A549 (cell line): Measurements from ENCODE around the gene PODN. TPM values are rescaled to one million over a fixed set of nuclear protein-coding genes. Genes with fewer than 3 reads are reported as not detected.

Experiments
- ATAC-seq, 2 experiments: fragments of 200-7000 bp in 1 of 2; fragments of >200 bp in 1 of 2; cut with Nextera tagmentation in 1 of 2; cut with Tn5 transposase in 1 of 2; 3 replicates each; pipeline versions ENCODE4 v1.8.0 to v1.9.1; 2018 to 2020; ENCODE audit warnings: mild to moderate bottlenecking in 1 of 2, moderate library complexity in 1 of 2
- CTCF ChIA-PET: fragments of 300-600 bp; sonication (Branson Sonifier 250); formaldehyde crosslinking; extraction: SDS; loops from one replicate; lab custom pipeline; 2021; ENCODE audit warnings: antibody characterized with exemption, inconsistent platforms; lab: Yijun Ruan, JAX
- POLR2A ChIA-PET: fragments of 350-600 bp; formaldehyde crosslinking; extraction: SDS; loops from one replicate; lab custom pipeline; 2021; ENCODE audit warnings: antibody characterized with exemption, inconsistent platforms; lab: Yijun Ruan, JAX
- DNase-seq, 2 experiments: peaks; one replicate each; pipeline versions ENCODE4 v3.0.0 to v3.0.0-alpha.2; 2011 to 2016; ENCODE audit warnings: low read depth in 1 of 2, low spot score in 1 of 2
- FAIRE-seq: peaks from 2 replicates; lab custom pipeline; 2011; peaks lifted over from hg19 to GRCh38; lab: Jason Lieb, UNC
- H3K27ac ChIP-seq, 2 experiments: fragments of >200 bp; sonication (Bioruptor Twin); formaldehyde crosslinking; 3 replicates each; pipeline ENCODE4 v1.5.1; 2016 to 2017
- H3K4me1 ChIP-seq: fragments of >200 bp; sonication (Bioruptor Twin); formaldehyde crosslinking; 3 replicates; pipeline ENCODE4 v1.6.1; 2016
- H3K4me2 ChIP-seq: fragments of >200 bp; sonication (Bioruptor Twin); formaldehyde crosslinking; 3 replicates; pipeline ENCODE4 v1.6.1; 2016
- H3K4me3 ChIP-seq: fragments of >200 bp; sonication (Bioruptor Twin); formaldehyde crosslinking; 3 replicates; pipeline ENCODE4 v1.5.1; 2016
- H3K9me3 ChIP-seq: fragments of >200 bp; sonication (Bioruptor Twin); formaldehyde crosslinking; 3 replicates; pipeline ENCODE4 v1.6.1; 2016
- CEBPB ChIP-seq, 2 experiments: fragments of >200 bp in 1 of 2; sonication (Bioruptor Twin) in 1 of 2; formaldehyde crosslinking in 1 of 2; IDR thresholded peaks; 2 replicates each; pipeline ENCODE4 v1.6.1; 2012 to 2016
- CHD4 ChIP-seq: fragments of 200-600 bp; sonication (generic); IDR thresholded peaks from 2 replicates; pipeline ENCODE4 v1.6.1; 2016; ENCODE audit warnings: antibody characterized with exemption, mild to moderate bottlenecking, borderline replicate concordance
- CTCF ChIP-seq: fragments of >200 bp; sonication (Bioruptor Twin); formaldehyde crosslinking; IDR thresholded peaks from 3 replicates; pipeline ENCODE4 v1.5.1; 2016
- EHMT2 ChIP-seq: fragments of 200-600 bp; sonication (generic); IDR thresholded peaks from 2 replicates; pipeline ENCODE4 v1.6.1; 2016; ENCODE audit warnings: antibody characterized with exemption, low read depth, mild to moderate bottlenecking, moderate library complexity
- ELK1 ChIP-seq: fragments of 150-350 bp; IDR thresholded peaks from 2 replicates; pipeline ENCODE4 v1.6.1; 2014; ENCODE audit warnings: low read depth, mild to moderate bottlenecking, low read length
- EP300 ChIP-seq, 2 experiments: fragments of >200 bp; sonication (Bioruptor Twin); formaldehyde crosslinking; IDR thresholded peaks; 2 replicates in 1 of 2; 3 replicates in 1 of 2; pipeline ENCODE4 v1.6.1; 2016 to 2017
- ESRRA ChIP-seq: fragments of 150-350 bp; IDR thresholded peaks from 2 replicates; pipeline ENCODE4 v1.6.1; 2014; ENCODE audit warnings: mild to moderate bottlenecking, low read length, borderline replicate concordance
- HDAC2 ChIP-seq: fragments of 200-600 bp; sonication (generic); IDR thresholded peaks from 2 replicates; pipeline ENCODE4 v1.6.1; 2016
- HOXB13 ChIP-seq: fragments of 250-450 bp; sonication (Bioruptor Pico); IDR thresholded peaks from 2 replicates; pipeline ENCODE4 v1.5.0; 2020; ENCODE audit warnings: low read depth, mild to moderate bottlenecking, moderate library complexity
- HOXB5 ChIP-seq: fragments of 250-450 bp; sonication (Bioruptor Pico); IDR thresholded peaks from 2 replicates; pipeline ENCODE4 v1.5.0; 2020; ENCODE audit warnings: mild to moderate bottlenecking, moderate library complexity
- JUNB ChIP-seq: fragments of >200 bp; sonication (Bioruptor Twin); formaldehyde crosslinking; IDR thresholded peaks from 2 replicates; pipeline ENCODE4 v1.6.1; 2016
- KDM5A ChIP-seq: fragments of 200-600 bp; sonication (generic); IDR thresholded peaks from 2 replicates; pipeline ENCODE4 v1.6.1; 2016; ENCODE audit warnings: antibody characterized with exemption, mild to moderate bottlenecking
- MAZ ChIP-seq: fragments of 150-350 bp; IDR thresholded peaks from 2 replicates; pipeline ENCODE4 v1.6.1; 2014; ENCODE audit warnings: antibody characterized with exemption, low read depth, low read length, borderline replicate concordance
- NPAS2 ChIP-seq: fragments of 250-450 bp; sonication (Bioruptor Pico); IDR thresholded peaks from 2 replicates; pipeline ENCODE4 v1.8.0; 2022; ENCODE audit warnings: mild to moderate bottlenecking, moderate library complexity, borderline replicate concordance
- NR3C1 ChIP-seq: fragments of >200 bp; sonication (Bioruptor Twin); formaldehyde crosslinking; IDR thresholded peaks from 3 replicates; pipeline ENCODE4 v1.6.1; 2017
- POLR2A ChIP-seq: IDR thresholded peaks from 2 replicates; pipeline ENCODE4 v1.6.1; 2012; ENCODE audit warnings: mild to moderate bottlenecking, low read length
- RCOR1 ChIP-seq: fragments of 150-350 bp; IDR thresholded peaks from 2 replicates; pipeline ENCODE4 v1.6.1; 2014; ENCODE audit warnings: antibody characterized with exemption, low read length, low read depth
- REST ChIP-seq: fragments of 200-600 bp; sonication (generic); IDR thresholded peaks from 2 replicates; pipeline ENCODE4 v1.6.1; 2016; ENCODE audit warnings: antibody characterized with exemption, mild to moderate bottlenecking, moderate library complexity
- RNF2 ChIP-seq: fragments of 200-600 bp; sonication (generic); IDR thresholded peaks from 2 replicates; pipeline ENCODE4 v1.6.1; 2016; ENCODE audit warnings: low read depth, mild to moderate bottlenecking, antibody characterized with exemption, moderate library complexity, borderline replicate concordance
- SMC3 ChIP-seq: fragments of >200 bp; sonication (Bioruptor Twin); formaldehyde crosslinking; IDR thresholded peaks from 3 replicates; pipeline ENCODE4 v1.6.1; 2018; ENCODE audit warnings: inconsistent platforms
- USF2 ChIP-seq: fragments of 450-650 bp; IDR thresholded peaks from 2 replicates; pipeline ENCODE4 v1.6.1; 2014; ENCODE audit warnings: antibody characterized with exemption
- ZC3H11A ChIP-seq: fragments of 450-650 bp; IDR thresholded peaks from 2 replicates; pipeline ENCODE4 v1.6.1; 2014; ENCODE audit warnings: antibody characterized with exemption, mild to moderate bottlenecking
- ZNF302 ChIP-seq: fragments of 250-450 bp; sonication (Bioruptor Pico); IDR thresholded peaks from 2 replicates; pipeline ENCODE4 v1.9.0; 2021; ENCODE audit warnings: inconsistent platforms, mild to moderate bottlenecking, moderate library complexity
- ZSCAN20 ChIP-seq: fragments of 250-450 bp; sonication (Bioruptor Pico); IDR thresholded peaks from 2 replicates; pipeline ENCODE4 v1.8.0; 2022; ENCODE audit warnings: mild to moderate bottlenecking, moderate library complexity
- WGBS: methylation state at CpG from one replicate; pipeline ENCODE4 v1.1.6; 2017; ENCODE audit errors: missing lambda C conversion rate; 5-methylcytosine and 5-hydroxymethylcytosine counted together
- polyA plus RNA-seq, 4 experiments: library from polyadenylated mRNA; depleted of rRNA in 3 of 4; stranded (reverse); fragments of >200 nt; fragmentation: RNase III in 1 of 4; extraction: RNeasy Plus Mini Kit Qiagen cat#74134 plus additional on column Dnase treatment in 1 of 4; gene quantifications; 2 replicates in 3 of 4; 3 replicates in 1 of 4; pipeline ENCODE4 v1.2.3, GENCODE V29; 2011 to 2017

Gene PODN
- polyA plus RNA-seq, 2 of the 4 experiments (the other 2 are of a cell fraction): 0.05 TPM; not detected in 1

- TF ChIP-seq NPAS2: no peak
- no peak for TF ChIP-seq HDAC2
- no peak for TF ChIP-seq REST
- TF ChIP-seq EP300 (IDR thresholded peaks at IDR 0.05): no peak
Measured at GRCh38 chr1:53123453-53124140, 61.6 kb downstream of the PODN start (continued).

GRCh38 chr1:53125122-53125521, 63.1 kb downstream of the PODN start:
- FAIRE-seq: no peak
- H3K4me3 ChIP-seq: no peak overlapping the region
- TF ChIP-seq JUNB: no peak
- TF ChIP-seq SMC3: no peak
- TF ChIP-seq KDM5A: no peak
- TF ChIP-seq CHD4: no peak
- no peak for TF ChIP-seq HOXB5
- no peak for TF ChIP-seq RNF2
- no peak for TF ChIP-seq HOXB13 (CRISPR knock-in tag)
- no peak for TF ChIP-seq RCOR1
- TF ChIP-seq ZSCAN20: no peak
- no peak for TF ChIP-seq USF2
- TF ChIP-seq ZNF302 (CRISPR knock-in tag): no peak
- TF ChIP-seq MAZ: no peak
- TF ChIP-seq EHMT2: no peak
- TF ChIP-seq, all 56 proteins: peak for 0
- ChIA-PET POLR2A (no interaction called here), CTCF (no interaction called here)
- Histone ChIP-seq H3K4me2 (no peak overlapping the region), H3K27ac (no peak overlapping the region), H3K9me3 (no peaks in the 10 kb centered on the region), H3K4me1 (peaks cover 15% of the 10 kb centered on the region; the same call in 2 of the 3 replicates)
- no peak for DNase-seq
- 93% methylated on average over 6 of the region's 6 CpGs for WGBS
- no peak for ATAC-seq

GRCh38 chr1:53125623-53126360, 63.8 kb downstream of the PODN start:
- H3K4me1 ChIP-seq: peaks cover 15% of the 10 kb centered on the region; the same call in 2 of the 3 replicates
- TF ChIP-seq HOXB13 (CRISPR knock-in tag) (no peak), CTCF (no peak), NR3C1 (no peak), ESRRA (no peak), MAZ (no peak), ZC3H11A (no peak), ELK1 (no peak), NPAS2 (no peak), CEBPB (IDR thresholded peaks at IDR 0.05) (no peak), POLR2A (no peak)
- ChIA-PET CTCF (no interaction called here), POLR2A (no interaction called here)
- H3K4me2 ChIP-seq: no peak overlapping the region
- DNase-seq (no peak), ATAC-seq (no peak), FAIRE-seq (no peak)
- peak overlapping the region in 1 of 2 experiments; percentile 31; a peak in 1 of 6 replicates for H3K27ac ChIP-seq
- H3K9me3 ChIP-seq: no peaks in the 10 kb centered on the region
- no peak overlapping the region for H3K4me3 ChIP-seq
- WGBS: 45% methylated on average over 6 of the region's 10 CpGs
